GM23338 (cell line): ENCODE measurements around the gene TEX10. TPM values are rescaled to one million over a fixed set of nuclear protein-coding genes. Genes with fewer than 3 reads are reported as not detected.

Source experiments
- ATAC-seq: fragments of 200-7000 bp; cut with Tn5 transposase; 3 replicates; pipeline ENCODE4 v1.9.1; 2020
- DNase-seq: peaks from one replicate; pipeline ENCODE4 v3.0.0-alpha.2; 2015; ENCODE audit warnings: low spot score
- H2AFZ ChIP-seq: fragments of 200-600 bp; sonication (generic); 2 replicates; pipeline ENCODE4 v1.8.0; 2016; ENCODE audit warnings: antibody characterized with exemption, mild to moderate bottlenecking, moderate library complexity
- H3F3A ChIP-seq: fragments of 200-600 bp; sonication (generic); replicated peaks from 2 replicates; pipeline ENCODE4 v1.8.0; 2017; ENCODE audit warnings: antibody characterized with exemption, mixed run types, low read depth
- H3K27ac ChIP-seq: fragments of 200-600 bp; sonication (generic); 2 replicates; pipeline ENCODE4 v1.6.1; 2016; ENCODE audit warnings: low read depth
- H3K27me3 ChIP-seq: fragments of 200-600 bp; sonication (generic); 2 replicates; pipeline ENCODE4 v1.8.0; 2016; ENCODE audit warnings: mild to moderate bottlenecking, mixed run types, moderate library complexity; ENCODE audit not compliant: insufficient read depth
- H3K36me3 ChIP-seq: fragments of 200-600 bp; sonication (generic); 2 replicates; pipeline ENCODE4 v1.8.0; 2016; ENCODE audit warnings: mild to moderate bottlenecking; ENCODE audit not compliant: insufficient read depth
- H3K4me1 ChIP-seq: fragments of 200-600 bp; sonication (generic); 2 replicates; pipeline ENCODE4 v1.8.0; 2016; ENCODE audit warnings: mild to moderate bottlenecking, moderate library complexity; ENCODE audit not compliant: insufficient read depth
- H3K4me2 ChIP-seq: fragments of 200-600 bp; sonication (generic); 2 replicates; pipeline ENCODE4 v1.7.1; 2017; ENCODE audit warnings: mixed run types
- H3K4me3 ChIP-seq: fragments of 200-600 bp; sonication (generic); 2 replicates; pipeline ENCODE4 v1.6.1; 2016; ENCODE audit warnings: mixed run types
- H3K79me2 ChIP-seq: fragments of 200-600 bp; sonication (generic); replicated peaks from 2 replicates; pipeline ENCODE4 v1.8.0; 2017; ENCODE audit warnings: mild to moderate bottlenecking; ENCODE audit not compliant: insufficient read depth
- H3K9me2 ChIP-seq: fragments of 200-600 bp; sonication (generic); 2 replicates; pipeline ENCODE4 v1.8.0; 2017; ENCODE audit not compliant: insufficient read depth
- H4K20me1 ChIP-seq: fragments of 200-600 bp; sonication (generic); replicated peaks from 2 replicates; pipeline ENCODE4 v1.8.0; 2017; ENCODE audit warnings: mild to moderate bottlenecking; ENCODE audit not compliant: insufficient read depth
- H3K27ac Mint-ChIP-seq: 2 replicates; pipeline ENCODE4 v1.8.0; 2020; ENCODE audit warnings: inconsistent platforms, mild to moderate bottlenecking, moderate library complexity, mixed read lengths
- H3K27me3 Mint-ChIP-seq: 3 replicates; pipeline ENCODE4 v1.8.0; 2022; ENCODE audit warnings: low read depth, mild to moderate bottlenecking, moderate library complexity, mixed read lengths, inconsistent platforms; ENCODE audit not compliant: insufficient read depth, poor library complexity
- H3K36me3 Mint-ChIP-seq: 3 replicates; pipeline ENCODE4 v1.8.0; 2021; ENCODE audit warnings: low read depth, mild to moderate bottlenecking, inconsistent platforms, moderate library complexity, mixed read lengths
- H3K4me1 Mint-ChIP-seq: 3 replicates; pipeline ENCODE4 v1.8.0; 2020; ENCODE audit warnings: mild to moderate bottlenecking, inconsistent platforms, mixed read lengths
- H3K4me3 Mint-ChIP-seq: 3 replicates; pipeline ENCODE4 v1.8.0; 2021; ENCODE audit warnings: moderate library complexity, mild to moderate bottlenecking, inconsistent platforms, mixed read lengths
- H3K9me3 Mint-ChIP-seq: 3 replicates; pipeline ENCODE4 v1.8.0; 2020; ENCODE audit warnings: moderate library complexity, mild to moderate bottlenecking, inconsistent platforms, mixed read lengths
- CREB1 ChIP-seq: fragments of 250-450 bp; sonication (Bioruptor Pico); IDR thresholded peaks from 2 replicates; pipeline ENCODE4 v1.5.0; 2020; ENCODE audit warnings: low read depth, mild to moderate bottlenecking, moderate library complexity
- CTCF ChIP-seq, 2 experiments: fragments of 200-600 bp in 1 of 2; sonication (generic) in 1 of 2; conservative IDR thresholded peaks; 2 replicates each; pipeline versions ENCODE4 v1.5.1 to v1.6.1; 2016 to 2017; ENCODE audit warnings: antibody characterized with exemption in 2 of 2, low read depth in 2 of 2, mild to moderate bottlenecking in 2 of 2, moderate library complexity in 1 of 2
- EZH2 ChIP-seq: fragments of 200-600 bp; sonication (generic); IDR thresholded peaks from one replicate; pipeline ENCODE4 v1.8.0; 2017; ENCODE audit warnings: antibody characterized with exemption, mild to moderate bottlenecking, low read depth; ENCODE audit not compliant: unreplicated experiment
- EZH2phosphoT487 ChIP-seq: fragments of 200-600 bp; sonication (generic); IDR thresholded peaks from one replicate; pipeline ENCODE4 v1.8.1; 2018; ENCODE audit warnings: antibody characterized with exemption; ENCODE audit not compliant: unreplicated experiment
- JUNB ChIP-seq: IDR thresholded peaks from one replicate; pipeline ENCODE4 v1.6.1; 2016; ENCODE audit warnings: antibody characterized with exemption; ENCODE audit not compliant: unreplicated experiment
- NANOG ChIP-seq: IDR thresholded peaks from 2 replicates; pipeline ENCODE4 v1.6.1; 2016; ENCODE audit warnings: antibody characterized with exemption, borderline replicate concordance
- POLR2AphosphoS5 ChIP-seq: IDR thresholded peaks from 2 replicates; pipeline ENCODE4 v1.6.1; 2016; ENCODE audit warnings: antibody characterized with exemption, low read depth
- STAT1 ChIP-seq: IDR thresholded peaks from one replicate; pipeline ENCODE4 v1.6.1; 2016; ENCODE audit warnings: antibody characterized with exemption; ENCODE audit not compliant: unreplicated experiment
- ZNF114 ChIP-seq: fragments of 250-450 bp; sonication (Bioruptor Pico); IDR thresholded peaks from 2 replicates; pipeline ENCODE4 v1.5.0; 2020; ENCODE audit warnings: mild to moderate bottlenecking, moderate library complexity
- ZNF331 ChIP-seq: fragments of 250-450 bp; sonication (Bioruptor Pico); IDR thresholded peaks from 2 replicates; pipeline ENCODE4 v1.5.0; 2020; ENCODE audit warnings: low read depth, mild to moderate bottlenecking, moderate library complexity
- ZNF462 ChIP-seq: fragments of 250-450 bp; sonication (Bioruptor Pico); IDR thresholded peaks from 2 replicates; pipeline ENCODE4 v1.5.0; 2020; ENCODE audit warnings: mild to moderate bottlenecking, moderate library complexity
- polyA plus RNA-seq: library from polyadenylated mRNA; unstranded; fragments of >200 nt; fragmentation: Nextera tagmentation; extraction: Ambion mirVana; gene quantifications from 2 replicates; pipeline ENCODE4 v1.2.1, GENCODE V29; 2016
- total RNA-seq: library from RNA; depleted of rRNA; stranded (reverse); fragments of >200 nt; shearing (Covaris generic); gene quantifications from 2 replicates; pipeline ENCODE4 v1.2.3, GENCODE V29; 2014

The TEX10 gene
- total and polyA plus RNA-seq, 2 experiments from 2014 or later = 35.0 to 102 TPM

GRCh38 chr9:100341889-100342288, 10.9 kb downstream of the TEX10 start:
- Histone ChIP-seq H3K4me3 (peak overlapping the region; percentile 8), H3K27me3 (no peaks in the 10 kb centered on the region), H3K36me3 (peaks cover 27% of the 10 kb centered on the region; the same call in 1 of the 2 replicates), H3K9me2 (no peaks in the 10 kb centered on the region), H3K79me2 (peaks cover 97% of the 10 kb centered on the region), H3K4me1 (peaks cover 30% of the 10 kb centered on the region), H3K4me2 (peak overlapping the region; percentile 53), H3K27ac (no peak overlapping the region), H3F3A (no peaks in the 10 kb centered on the region), H2AFZ (no peak overlapping the region), H4K20me1 (peaks cover 55% of the 10 kb centered on the region)
- TF ChIP-seq STAT1 (no peak), ZNF114 (CRISPR knock-in tag) (no peak), EZH2phosphoT487 (no peak), ZNF462 (CRISPR knock-in tag) (no peak), EZH2 (no peak), ZNF331 (CRISPR knock-in tag) (no peak), JUNB (no peak), NANOG (no peak), CREB1 (CRISPR knock-in tag) (no peak), POLR2AphosphoS5 (no peak), CTCF (conservative IDR thresholded peaks at IDR 0.05; ENCODE audit: low read depth in 2 of 2) (no peak)
- DNase-seq (peak; percentile 22), ATAC-seq (peak; percentile 57)
- H3K27ac Mint-ChIP-seq = peak overlapping the region; percentile 11
- H3K9me3 Mint-ChIP-seq = no peaks in the 10 kb centered on the region
- H3K4me3 Mint-ChIP-seq = peak overlapping the region; percentile 25
- H3K36me3 Mint-ChIP-seq = peaks cover 54% of the 10 kb centered on the region
- H3K4me1 Mint-ChIP-seq = peaks cover 25% of the 10 kb centered on the region
- no peaks in the 10 kb centered on the region for H3K27me3 Mint-ChIP-seq
